GM23338 (cell line): ENCODE measurements around the gene TXNRD1. TPM values are rescaled to one million over a fixed set of nuclear protein-coding genes. Genes with fewer than 3 reads are reported as not detected.

Source experiments
- ATAC-seq: fragments of 200-7000 bp; cut with Tn5 transposase; 3 replicates; pipeline ENCODE4 v1.9.1; 2020
- DNase-seq: peaks from one replicate; pipeline ENCODE4 v3.0.0-alpha.2; 2015; ENCODE audit warnings: low spot score
- H2AFZ ChIP-seq: fragments of 200-600 bp; sonication (generic); 2 replicates; pipeline ENCODE4 v1.8.0; 2016; ENCODE audit warnings: antibody characterized with exemption, mild to moderate bottlenecking, moderate library complexity
- H3F3A ChIP-seq: fragments of 200-600 bp; sonication (generic); replicated peaks from 2 replicates; pipeline ENCODE4 v1.8.0; 2017; ENCODE audit warnings: antibody characterized with exemption, mixed run types, low read depth
- H3K27ac ChIP-seq: fragments of 200-600 bp; sonication (generic); 2 replicates; pipeline ENCODE4 v1.6.1; 2016; ENCODE audit warnings: low read depth
- H3K27me3 ChIP-seq: fragments of 200-600 bp; sonication (generic); 2 replicates; pipeline ENCODE4 v1.8.0; 2016; ENCODE audit warnings: mild to moderate bottlenecking, mixed run types, moderate library complexity; ENCODE audit not compliant: insufficient read depth
- H3K36me3 ChIP-seq: fragments of 200-600 bp; sonication (generic); 2 replicates; pipeline ENCODE4 v1.8.0; 2016; ENCODE audit warnings: mild to moderate bottlenecking; ENCODE audit not compliant: insufficient read depth
- H3K4me1 ChIP-seq: fragments of 200-600 bp; sonication (generic); 2 replicates; pipeline ENCODE4 v1.8.0; 2016; ENCODE audit warnings: mild to moderate bottlenecking, moderate library complexity; ENCODE audit not compliant: insufficient read depth
- H3K4me2 ChIP-seq: fragments of 200-600 bp; sonication (generic); 2 replicates; pipeline ENCODE4 v1.7.1; 2017; ENCODE audit warnings: mixed run types
- H3K4me3 ChIP-seq: fragments of 200-600 bp; sonication (generic); 2 replicates; pipeline ENCODE4 v1.6.1; 2016; ENCODE audit warnings: mixed run types
- H3K79me2 ChIP-seq: fragments of 200-600 bp; sonication (generic); replicated peaks from 2 replicates; pipeline ENCODE4 v1.8.0; 2017; ENCODE audit warnings: mild to moderate bottlenecking; ENCODE audit not compliant: insufficient read depth
- H3K9me2 ChIP-seq: fragments of 200-600 bp; sonication (generic); 2 replicates; pipeline ENCODE4 v1.8.0; 2017; ENCODE audit not compliant: insufficient read depth
- H4K20me1 ChIP-seq: fragments of 200-600 bp; sonication (generic); replicated peaks from 2 replicates; pipeline ENCODE4 v1.8.0; 2017; ENCODE audit warnings: mild to moderate bottlenecking; ENCODE audit not compliant: insufficient read depth
- H3K27ac Mint-ChIP-seq: 2 replicates; pipeline ENCODE4 v1.8.0; 2020; ENCODE audit warnings: inconsistent platforms, mild to moderate bottlenecking, moderate library complexity, mixed read lengths
- H3K27me3 Mint-ChIP-seq: 3 replicates; pipeline ENCODE4 v1.8.0; 2022; ENCODE audit warnings: low read depth, mild to moderate bottlenecking, moderate library complexity, mixed read lengths, inconsistent platforms; ENCODE audit not compliant: insufficient read depth, poor library complexity
- H3K36me3 Mint-ChIP-seq: 3 replicates; pipeline ENCODE4 v1.8.0; 2021; ENCODE audit warnings: low read depth, mild to moderate bottlenecking, inconsistent platforms, moderate library complexity, mixed read lengths
- H3K4me1 Mint-ChIP-seq: 3 replicates; pipeline ENCODE4 v1.8.0; 2020; ENCODE audit warnings: mild to moderate bottlenecking, inconsistent platforms, mixed read lengths
- H3K4me3 Mint-ChIP-seq: 3 replicates; pipeline ENCODE4 v1.8.0; 2021; ENCODE audit warnings: moderate library complexity, mild to moderate bottlenecking, inconsistent platforms, mixed read lengths
- H3K9me3 Mint-ChIP-seq: 3 replicates; pipeline ENCODE4 v1.8.0; 2020; ENCODE audit warnings: moderate library complexity, mild to moderate bottlenecking, inconsistent platforms, mixed read lengths
- CREB1 ChIP-seq: fragments of 250-450 bp; sonication (Bioruptor Pico); IDR thresholded peaks from 2 replicates; pipeline ENCODE4 v1.5.0; 2020; ENCODE audit warnings: low read depth, mild to moderate bottlenecking, moderate library complexity
- EZH2 ChIP-seq: fragments of 200-600 bp; sonication (generic); IDR thresholded peaks from one replicate; pipeline ENCODE4 v1.8.0; 2017; ENCODE audit warnings: antibody characterized with exemption, mild to moderate bottlenecking, low read depth; ENCODE audit not compliant: unreplicated experiment
- EZH2phosphoT487 ChIP-seq: fragments of 200-600 bp; sonication (generic); IDR thresholded peaks from one replicate; pipeline ENCODE4 v1.8.1; 2018; ENCODE audit warnings: antibody characterized with exemption; ENCODE audit not compliant: unreplicated experiment
- POLR2AphosphoS5 ChIP-seq: IDR thresholded peaks from 2 replicates; pipeline ENCODE4 v1.6.1; 2016; ENCODE audit warnings: antibody characterized with exemption, low read depth
- REST ChIP-seq: IDR thresholded peaks from one replicate; pipeline ENCODE4 v1.6.1; 2018; ENCODE audit warnings: antibody characterized with exemption; ENCODE audit not compliant: unreplicated experiment
- ZNF331 ChIP-seq: fragments of 250-450 bp; sonication (Bioruptor Pico); IDR thresholded peaks from 2 replicates; pipeline ENCODE4 v1.5.0; 2020; ENCODE audit warnings: low read depth, mild to moderate bottlenecking, moderate library complexity
- ZNF462 ChIP-seq: fragments of 250-450 bp; sonication (Bioruptor Pico); IDR thresholded peaks from 2 replicates; pipeline ENCODE4 v1.5.0; 2020; ENCODE audit warnings: mild to moderate bottlenecking, moderate library complexity
- polyA plus RNA-seq: library from polyadenylated mRNA; unstranded; fragments of >200 nt; fragmentation: Nextera tagmentation; extraction: Ambion mirVana; gene quantifications from 2 replicates; pipeline ENCODE4 v1.2.1, GENCODE V29; 2016
- total RNA-seq: library from RNA; depleted of rRNA; stranded (reverse); fragments of >200 nt; shearing (Covaris generic); gene quantifications from 2 replicates; pipeline ENCODE4 v1.2.3, GENCODE V29; 2014
- TF ChIP-seq, protein P1 (sequence below): IDR thresholded peaks from 2 replicates; pipeline ENCODE4 v1.6.1; 2016; ENCODE audit warnings: antibody characterized with exemption

TXNRD1 gene
- total and polyA plus RNA-seq, 2 experiments from 2014 or later = 115 to 127 TPM

DNA sequence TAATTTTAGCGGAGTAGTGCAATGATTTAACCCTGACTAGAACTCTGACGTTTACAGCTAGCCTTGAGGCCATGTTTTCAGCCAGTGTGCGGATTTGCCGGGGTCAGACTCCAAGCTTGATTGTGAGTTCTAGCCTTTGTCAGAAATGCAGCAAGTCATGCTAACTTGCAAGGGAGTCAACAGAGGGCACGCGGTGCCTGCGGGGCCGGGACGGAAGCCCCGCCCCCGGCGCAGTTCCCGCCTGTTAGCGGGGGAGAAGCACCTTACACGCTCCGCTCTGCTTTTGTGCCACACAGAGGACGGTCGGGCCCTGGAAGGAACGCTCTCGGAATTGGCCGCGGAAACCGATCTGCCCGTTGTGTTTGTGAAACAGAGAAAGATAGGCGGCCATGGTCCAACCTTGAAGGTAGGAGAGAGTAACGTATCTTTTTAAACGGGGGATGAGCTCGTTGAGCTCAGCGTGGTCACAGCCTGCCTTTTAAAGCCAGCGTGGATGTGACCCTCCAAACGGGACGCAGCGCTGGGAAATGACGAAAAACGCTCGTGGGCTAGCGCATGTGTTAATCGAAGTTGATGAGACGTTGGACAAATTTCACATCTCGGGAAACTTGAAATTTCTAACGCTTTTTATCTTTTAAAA, 73.2 kb downstream of the TXNRD1 start:
- no peak overlapping the region for H2AFZ ChIP-seq
- H4K20me1 ChIP-seq = peaks cover 26% of the 10 kb centered on the region
- H3K36me3 ChIP-seq = no peaks in the 10 kb centered on the region; the same call in 1 of the 2 replicates
- peak overlapping the region; percentile 99 for H3K4me3 Mint-ChIP-seq
- DNase-seq = peak; percentile 94
- H3K4me2 ChIP-seq = peak overlapping the region; percentile 76
- peaks cover 62% of the 10 kb centered on the region for H3K79me2 ChIP-seq
- H3K4me3 ChIP-seq = peak overlapping the region; percentile 64
- H3K27me3 Mint-ChIP-seq = peaks cover 16% of the 10 kb centered on the region
- peaks cover 34% of the 10 kb centered on the region for H3K36me3 Mint-ChIP-seq
- TF ChIP-seq CREB1 (CRISPR knock-in tag) (peak; percentile 12; the same call in 1 of the 2 replicates), POLR2AphosphoS5 (peak; percentile 69)
- TF ChIP-seq, protein P1, sequence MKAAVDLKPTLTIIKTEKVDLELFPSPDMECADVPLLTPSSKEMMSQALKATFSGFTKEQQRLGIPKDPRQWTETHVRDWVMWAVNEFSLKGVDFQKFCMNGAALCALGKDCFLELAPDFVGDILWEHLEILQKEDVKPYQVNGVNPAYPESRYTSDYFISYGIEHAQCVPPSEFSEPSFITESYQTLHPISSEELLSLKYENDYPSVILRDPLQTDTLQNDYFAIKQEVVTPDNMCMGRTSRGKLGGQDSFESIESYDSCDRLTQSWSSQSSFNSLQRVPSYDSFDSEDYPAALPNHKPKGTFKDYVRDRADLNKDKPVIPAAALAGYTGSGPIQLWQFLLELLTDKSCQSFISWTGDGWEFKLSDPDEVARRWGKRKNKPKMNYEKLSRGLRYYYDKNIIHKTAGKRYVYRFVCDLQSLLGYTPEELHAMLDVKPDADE = no peak
- ATAC-seq = peak; percentile 80
- peak overlapping the region; percentile 55 for H3K27ac ChIP-seq
- no peaks in the 10 kb centered on the region for H3K9me2 ChIP-seq
- peak overlapping the region; percentile 100 for H3K27ac Mint-ChIP-seq
- peaks cover 39% of the 10 kb centered on the region for H3K4me1 Mint-ChIP-seq
- H3K4me1 ChIP-seq = peaks cover 31% of the 10 kb centered on the region
- no peaks in the 10 kb centered on the region; the same call in 2 of the 3 replicates for H3K9me3 Mint-ChIP-seq
- H3F3A ChIP-seq = 0 out of 2 replicates have a peak, but pooled peaks cover 4% of the 10 kb centered on the region
- H3K27me3 ChIP-seq = no peaks in the 10 kb centered on the region

GRCh38 chr12:104290320-104290719, 74.7 kb downstream of the TXNRD1 start:
- Histone ChIP-seq H3F3A (0 out of 2 replicates have a peak, but pooled peaks cover 4% of the 10 kb centered on the region), H3K27me3 (no peaks in the 10 kb centered on the region), H3K9me2 (no peaks in the 10 kb centered on the region), H3K4me3 (no peak overlapping the region), H2AFZ (no peak overlapping the region), H3K79me2 (peaks cover 75% of the 10 kb centered on the region), H3K36me3 (peaks cover 6% of the 10 kb centered on the region), H3K4me1 (peaks cover 31% of the 10 kb centered on the region), H4K20me1 (peaks cover 35% of the 10 kb centered on the region), H3K4me2 (0 out of 2 replicates have a peak overlapping the region, but pooled peaks have one; percentile 76), H3K27ac (no peak overlapping the region)
- Mint-ChIP-seq H3K4me3 (no peak overlapping the region), H3K27ac (no peak overlapping the region), H3K4me1 (peaks cover 43% of the 10 kb centered on the region), H3K27me3 (peaks cover 16% of the 10 kb centered on the region), H3K36me3 (peaks cover 49% of the 10 kb centered on the region), H3K9me3 (no peaks in the 10 kb centered on the region; the same call in 2 of the 3 replicates)
- ATAC-seq (no peak), DNase-seq (no peak)
- no peak for TF ChIP-seq ZNF462 (CRISPR knock-in tag)
- TF ChIP-seq REST = no peak
- no peak for TF ChIP-seq EZH2
- TF ChIP-seq, protein P1 = no peak
- no peak for TF ChIP-seq ZNF331 (CRISPR knock-in tag)
- no peak for TF ChIP-seq EZH2phosphoT487
